ENCODE measurements around the gene UBR4. TPM values are rescaled to one million over a fixed set of nuclear protein-coding genes. Genes with fewer than 3 reads are reported as not detected.
"Not testable (repeated sequence)": the region's sequence is repeated elsewhere in the genome, so short reads cannot be mapped to it uniquely, and the experiment has no call there.

The UBR4 gene
- total RNA-seq (2014; rRNA removed; shearing (Covaris generic)), result 40.0 and 86.1 TPM in 2 replicates

GRCh38 chr1:19209990-19210771 is at the start of gene UBR4:
UBR4 (minus strand) TSS chr1:19210266; CDS start chr1:19210248, 18 bp downstream.
- peak; percentile 94 for DNase-seq (ENCODE audit: low read depth)

DNA sequence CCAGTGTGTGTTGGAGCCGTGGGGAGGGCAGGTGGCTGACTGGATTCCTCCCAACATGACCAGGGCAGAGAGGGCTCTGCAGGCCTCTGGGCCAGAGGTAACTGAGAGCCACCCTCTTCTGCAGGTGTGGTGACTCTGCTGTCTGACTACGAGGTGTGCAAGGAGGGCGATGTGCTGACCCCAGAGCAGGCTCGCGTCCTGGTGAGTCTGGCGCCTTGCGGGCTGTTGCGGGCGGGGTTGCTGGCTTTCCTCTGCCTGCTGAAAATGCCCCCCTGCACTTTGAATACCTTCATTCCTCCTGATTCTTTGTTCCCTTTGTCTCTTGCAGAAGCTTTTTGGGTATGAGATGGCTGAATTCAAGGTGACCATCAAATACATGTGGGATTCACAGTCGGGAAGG is 48.3 kb upstream of the UBR4 start:
- DNase-seq (ENCODE audit: low read depth), result no peak

DNA sequence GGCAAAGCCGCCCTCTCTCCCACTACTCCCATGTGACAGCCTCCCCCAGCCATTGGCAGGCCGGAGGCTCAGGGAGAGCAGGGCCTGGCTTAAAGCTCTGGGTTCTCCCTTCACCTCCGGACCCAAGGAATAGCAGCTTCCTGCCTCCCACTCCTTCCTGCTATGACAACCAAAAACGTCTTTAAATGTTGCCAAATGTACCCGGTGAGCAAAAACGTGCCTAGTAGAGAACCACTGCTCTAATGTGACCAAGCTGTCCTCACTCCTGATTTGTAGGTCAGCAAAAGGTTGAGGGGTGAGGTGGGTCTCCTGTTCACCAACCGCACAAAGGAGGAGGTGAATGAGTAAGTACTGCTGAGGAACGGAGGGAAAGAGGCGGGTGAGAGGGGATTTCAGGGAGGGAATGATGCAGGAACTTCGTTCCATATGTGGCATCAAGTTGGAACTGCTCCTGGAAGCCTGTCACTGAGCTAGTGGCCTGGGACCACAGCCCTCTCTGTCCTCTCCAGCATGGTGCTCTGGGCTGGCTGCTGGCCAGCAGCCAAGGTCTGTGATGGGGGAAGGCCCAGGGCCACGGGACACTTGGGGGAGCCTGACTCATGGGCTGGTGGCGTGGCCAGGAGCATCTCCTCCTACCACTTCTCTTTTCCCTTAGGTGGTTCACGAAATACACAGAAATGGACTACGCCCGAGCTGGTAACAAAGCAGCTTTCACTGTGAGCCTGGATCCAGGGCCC is 47.3 kb upstream of the UBR4 start:
- peak; percentile 20 for DNase-seq (ENCODE audit: low read depth)

DNA sequence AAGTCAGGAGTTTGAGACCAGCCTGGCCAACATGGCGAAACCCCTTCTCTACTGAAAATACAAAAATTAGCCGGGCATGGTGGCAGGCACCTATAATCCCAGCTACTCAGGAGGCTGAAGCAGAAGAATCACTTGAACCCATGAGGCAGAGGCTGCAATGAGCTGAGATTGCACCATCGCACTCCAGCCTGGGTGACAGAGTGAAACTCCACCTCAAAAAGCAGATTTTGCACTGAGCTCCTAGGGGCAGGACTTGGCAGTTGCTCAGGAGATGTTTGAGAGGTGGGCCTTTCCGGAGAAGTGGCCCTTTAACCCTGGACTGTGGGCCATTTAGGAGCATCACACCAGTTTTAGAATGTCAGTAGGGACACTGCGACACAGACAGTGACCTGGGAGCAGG is 46.2 kb upstream of the UBR4 start:
- DNase-seq (ENCODE audit: low read depth), result not testable (repeated sequence)

DNA sequence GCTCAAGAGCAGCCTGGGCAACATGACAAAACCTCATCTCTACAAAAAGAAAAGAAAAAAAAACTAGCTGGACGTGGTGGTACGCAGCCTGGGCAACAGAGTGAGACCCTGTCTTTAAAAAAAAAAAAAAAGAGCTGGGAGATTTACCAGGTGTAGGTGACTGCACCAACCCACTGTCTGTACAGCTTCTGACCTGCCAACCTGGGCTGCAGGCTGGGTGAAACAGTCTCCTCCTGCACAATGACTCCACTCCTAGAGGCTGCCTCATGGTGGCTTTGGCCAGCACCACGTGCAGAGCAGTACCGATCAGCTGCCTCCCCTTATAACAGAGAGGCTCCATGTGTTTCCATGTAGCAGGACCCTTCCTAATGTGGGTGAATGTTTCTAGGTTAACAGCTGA is 45.2 kb upstream of the UBR4 start:
- DNase-seq (ENCODE audit: low read depth), result no peak

GRCh38 chr1:19254416-19254815 is 44.4 kb upstream of the UBR4 start:
- no peak for DNase-seq (ENCODE audit: low read depth)

DNA sequence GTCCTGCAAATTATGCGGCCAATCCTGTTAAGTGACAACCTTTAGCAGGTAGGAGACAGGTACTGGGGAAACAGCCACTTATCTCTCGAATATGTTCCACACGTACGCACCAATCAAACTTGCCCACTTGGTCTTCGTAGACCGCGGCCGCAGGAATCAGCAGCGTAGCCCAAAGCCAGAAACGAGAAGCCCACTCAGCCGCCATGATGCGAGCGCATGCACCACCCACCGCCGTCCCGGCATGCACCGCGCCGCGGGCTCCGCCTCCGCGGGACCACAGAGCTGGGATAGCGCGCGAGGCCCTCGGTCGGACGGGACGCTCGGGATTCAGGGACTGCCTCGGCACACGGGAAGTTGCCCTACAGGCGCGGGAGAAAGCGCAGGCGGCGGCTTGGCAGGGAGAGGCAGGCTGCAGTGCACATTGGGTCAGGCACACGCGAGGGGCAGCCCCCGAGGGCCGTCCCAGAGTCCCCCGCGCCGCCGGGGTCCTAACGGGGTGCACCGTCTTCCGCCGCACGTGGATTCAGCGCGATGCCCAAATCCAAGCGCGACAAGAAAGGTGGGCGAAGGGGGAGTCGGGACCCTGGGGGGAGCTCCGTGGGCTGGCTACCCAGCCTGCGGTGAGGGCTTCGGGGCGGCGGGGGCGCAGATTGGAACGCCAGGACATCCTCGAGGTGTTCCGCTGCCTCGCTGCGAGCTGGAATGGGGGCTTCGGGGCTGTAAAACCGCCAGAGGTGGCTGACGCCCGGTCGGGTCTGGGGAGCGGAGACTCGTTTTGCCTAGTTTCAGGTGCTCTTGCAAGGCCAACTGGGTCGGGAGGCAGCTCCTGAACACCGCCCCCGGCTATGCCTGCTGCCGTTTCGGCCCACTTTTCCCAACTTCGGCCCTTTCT is 41.5 kb upstream of the UBR4 start, which contains the start of the genes EMC1 and MRTO4:
TSS of gene EMC1 (minus strand) at position 220 of the 892 bp plus-strand sequence. CDS start at position 205, 15 bp downstream.
TSS of gene MRTO4 (plus strand) at position 501 of the 892 bp plus-strand sequence. CDS start at position 532, 31 bp downstream.
- DNase-seq (ENCODE audit: low read depth), result peak; percentile 84

DNA sequence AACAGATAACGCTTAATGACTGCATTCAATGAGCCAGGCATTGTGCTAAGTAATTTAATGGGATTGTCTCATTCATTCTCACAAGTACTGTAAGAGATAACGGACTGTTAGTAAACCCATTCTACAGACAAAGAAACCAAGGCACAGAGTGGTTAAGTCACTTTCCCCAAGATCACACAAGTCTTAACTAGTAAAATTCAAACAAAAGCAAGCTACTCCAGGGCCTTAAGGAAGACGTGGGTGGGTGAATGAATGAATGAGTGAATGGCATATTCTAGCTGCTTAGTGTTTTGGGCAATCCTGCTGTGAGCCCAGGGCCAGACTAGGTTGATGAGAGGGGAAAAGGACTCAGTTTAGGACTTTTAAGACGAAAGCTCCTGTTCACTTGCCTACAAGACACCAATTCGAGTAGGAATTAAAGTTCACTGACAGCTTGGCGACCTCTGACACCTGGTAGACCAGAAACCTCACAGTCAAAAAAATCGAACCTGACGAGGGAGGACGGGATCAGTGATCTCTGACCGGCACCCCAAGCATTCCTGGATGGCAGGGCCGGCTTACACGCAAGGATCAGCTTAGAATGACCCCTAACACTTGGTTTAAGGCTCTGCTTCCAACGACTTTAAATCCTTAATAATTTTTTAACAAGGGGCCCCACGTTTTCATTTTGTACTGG is 40.7 kb upstream of the UBR4 start:
- peak; percentile 24 for DNase-seq (ENCODE audit: low read depth)

- DNase-seq (ENCODE audit: low read depth), result peak; percentile 48
These were observed 30.8 kb upstream of the UBR4 start for GRCh38 chr1:19240673-19241538.

GRCh38 chr1:19239876-19240275 is 29.8 kb upstream of the UBR4 start:
- no peak for DNase-seq (ENCODE audit: low read depth)

GRCh38 chr1:19234224-19234623 is 24.2 kb upstream of the UBR4 start:
- no peak for DNase-seq (ENCODE audit: low read depth)

- peak; percentile 16 for DNase-seq (ENCODE audit: low read depth)
These were observed 22.4 kb upstream of the UBR4 start for GRCh38 chr1:19232524-19232846.

GRCh38 chr1:19231736-19232523 is 21.9 kb upstream of the UBR4 start:
- not testable (repeated sequence) for DNase-seq (ENCODE audit: low read depth)

DNA sequence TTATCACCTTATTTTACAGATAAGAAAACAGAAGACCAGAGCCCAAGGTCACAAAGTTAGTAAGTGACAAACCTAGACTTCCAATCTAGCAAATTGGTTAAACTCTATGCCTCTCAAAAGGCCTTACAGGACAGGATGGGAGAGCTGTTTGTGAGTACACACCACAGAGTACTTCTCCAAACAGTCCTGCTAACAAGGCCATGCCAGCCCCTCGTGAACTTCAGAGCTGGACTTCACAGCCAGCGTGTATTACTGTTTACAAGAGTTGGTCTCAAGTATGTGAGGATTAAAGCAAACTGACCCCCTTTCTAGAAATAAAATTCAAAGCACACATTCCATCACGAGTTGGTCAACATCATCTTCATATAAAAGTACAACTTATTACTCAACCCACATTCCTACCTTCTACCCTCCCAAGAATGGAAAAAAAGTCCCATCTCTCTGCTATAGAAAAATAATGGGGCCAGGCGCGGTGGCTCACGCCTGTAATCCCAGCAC is 19.8 kb upstream of the UBR4 start:
- no peak for DNase-seq (ENCODE audit: low read depth)

GRCh38 chr1:19229229-19229628 is 19.2 kb upstream of the UBR4 start:
- DNase-seq (ENCODE audit: low read depth), result no peak

GRCh38 chr1:19222979-19223824 is 13.1 kb upstream of the UBR4 start:
- peak; percentile 77 for DNase-seq (ENCODE audit: low read depth)

DNA sequence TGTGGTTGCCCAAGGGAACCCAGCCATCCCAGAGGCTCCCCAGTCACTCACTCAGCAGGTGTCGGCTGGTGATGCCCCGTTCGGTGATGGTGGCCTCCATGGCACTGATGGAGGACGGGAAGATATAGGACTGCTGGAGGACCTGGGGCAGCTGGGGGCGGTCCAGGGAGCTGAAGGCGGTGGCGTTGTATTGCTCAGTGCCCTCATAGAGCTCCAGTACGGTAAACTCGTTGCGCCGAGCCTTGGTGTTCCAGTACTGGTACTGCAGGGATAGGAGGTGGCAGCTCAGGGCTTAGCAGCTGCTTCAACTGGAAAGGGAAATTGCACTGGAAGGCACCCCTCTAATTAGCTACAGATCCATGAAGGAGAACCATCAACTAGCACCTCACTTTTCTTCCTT is 12.5 kb upstream of the UBR4 start:
- DNase-seq (ENCODE audit: low read depth), result no peak

GRCh38 chr1:19220991-19221390 is 10.9 kb upstream of the UBR4 start:
- DNase-seq (ENCODE audit: low read depth), result no peak

Data from M059J (cell line).